ENCODE measurements around the gene CNTN4.
"Not testable (repeated sequence)": the region's sequence is repeated elsewhere in the genome, so short reads cannot be mapped to it uniquely, and the experiment has no call there.

The CNTN4 gene

DNA sequence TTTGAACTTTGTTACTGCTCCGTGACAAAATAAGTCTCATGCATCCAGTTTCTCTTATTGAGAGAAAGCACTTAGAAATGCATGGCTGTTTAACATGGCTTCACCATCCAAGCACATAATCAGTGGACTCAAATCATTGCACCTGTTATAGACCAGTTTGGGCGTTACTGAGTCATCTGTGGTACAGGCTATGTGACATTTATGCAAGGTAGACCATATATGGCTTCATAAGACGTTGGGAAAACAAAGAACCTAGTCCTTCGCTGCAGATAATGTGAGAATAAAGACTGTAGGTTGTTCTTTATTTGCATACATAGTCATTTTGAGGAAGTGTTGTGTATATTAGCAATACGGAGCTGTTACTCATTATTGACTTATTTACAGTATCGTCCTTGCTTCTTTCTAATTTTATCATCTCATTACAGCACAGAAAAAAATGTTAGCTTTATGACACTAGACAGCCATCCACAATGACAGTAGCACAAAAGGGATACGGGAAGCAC, 636.8 kb downstream of the CNTN4 start:
- Histone ChIP-seq H3K4me3 (no peak overlapping the region), H3K27ac (no peak overlapping the region)

- Histone ChIP-seq H3K4me3 (no peak overlapping the region), H3K27ac (no peak overlapping the region)
These were observed 642.9 kb downstream of the CNTN4 start for GRCh38 chr3:2741516-2741915.

GRCh38 chr3:2765002-2765579, 666.4 kb downstream of the CNTN4 start:
- Histone ChIP-seq H3K27ac (no peak overlapping the region), H3K4me3 (no peak overlapping the region)

GRCh38 chr3:2770451-2770850, 671.8 kb downstream of the CNTN4 start:
- no peak overlapping the region for H3K27ac ChIP-seq
- no peak overlapping the region for H3K4me3 ChIP-seq

- H3K27ac ChIP-seq = no peak overlapping the region
- no peak overlapping the region for H3K4me3 ChIP-seq
These were observed 672.5 kb downstream of the CNTN4 start for GRCh38 chr3:2771193-2771592.

- H3K4me3 ChIP-seq = no peak overlapping the region
- H3K27ac ChIP-seq = no peak overlapping the region
These were observed 673.1 kb downstream of the CNTN4 start for GRCh38 chr3:2771741-2772140.

DNA sequence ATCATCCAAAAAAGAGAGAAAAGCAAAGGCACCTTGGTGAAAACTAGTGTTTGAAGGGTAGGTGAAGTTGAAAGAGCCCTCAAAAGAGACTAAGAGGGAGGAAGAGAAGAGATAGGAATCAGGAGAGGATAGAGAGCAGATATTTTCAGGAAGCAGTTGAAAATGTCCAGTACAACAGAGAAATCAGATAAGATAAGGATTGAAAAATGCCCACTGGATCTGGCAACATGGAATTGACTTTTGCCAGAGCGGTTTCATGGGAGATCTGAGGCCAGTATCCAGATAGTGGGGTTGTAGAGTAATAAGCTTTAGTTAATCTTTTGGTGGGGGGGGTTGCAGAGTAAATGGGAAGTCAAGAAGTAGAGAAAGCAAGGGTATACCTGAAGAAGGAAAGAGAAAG, 674.1 kb downstream of the CNTN4 start:
- no peak overlapping the region for H3K27ac ChIP-seq

GRCh38 chr3:2774481-2775249, 676.0 kb downstream of the CNTN4 start:
- Histone ChIP-seq H3K4me3 (no peak overlapping the region), H3K27ac (no peak overlapping the region)

More for the DNA sequence above, 674.1 kb downstream of the CNTN4 start:
- no peak overlapping the region for H3K4me3 ChIP-seq

DNA sequence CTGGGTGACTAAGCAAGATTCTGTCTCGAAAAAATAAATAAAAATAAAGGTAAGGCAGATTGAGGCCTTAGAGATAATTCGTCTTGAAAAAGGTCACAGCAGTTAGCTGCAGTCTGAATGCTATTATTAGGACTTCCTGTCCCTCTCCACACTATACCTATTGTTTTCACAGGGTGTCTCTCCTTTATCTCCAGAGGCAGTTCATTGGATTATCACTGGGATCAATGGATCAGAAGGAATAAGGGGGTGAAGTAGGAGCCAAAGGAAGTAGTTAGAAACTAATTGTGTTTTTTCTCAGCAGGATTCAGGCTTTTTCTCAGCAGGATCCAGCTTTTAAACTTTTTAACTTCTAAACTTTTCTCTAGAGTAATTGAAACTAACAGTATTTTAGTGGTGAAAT, 684.6 kb downstream of the CNTN4 start:
- H3K27ac ChIP-seq = no peak overlapping the region
- H3K4me3 ChIP-seq = no peak overlapping the region

DNA sequence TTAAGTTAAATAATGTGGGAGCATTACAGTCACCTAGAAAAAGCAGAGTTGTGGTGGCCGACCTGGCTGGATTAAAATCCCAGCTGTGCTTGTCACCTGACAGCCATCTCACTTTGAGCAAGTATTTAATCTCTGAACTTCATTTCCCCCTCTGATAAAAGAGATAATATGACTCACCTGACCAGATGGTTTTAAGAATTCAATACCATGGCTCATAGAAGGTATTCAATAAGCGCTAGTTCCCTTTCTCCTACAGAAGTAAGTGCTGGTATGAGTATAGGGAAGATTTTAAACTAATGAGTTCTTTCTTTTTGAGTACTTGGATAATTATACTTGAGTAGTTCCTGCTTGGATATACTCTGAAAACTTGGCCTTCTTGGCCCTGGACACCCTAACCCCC, 686.0 kb downstream of the CNTN4 start:
- no peak overlapping the region for H3K4me3 ChIP-seq
- no peak overlapping the region for H3K27ac ChIP-seq

GRCh38 chr3:2790266-2790815, 691.7 kb downstream of the CNTN4 start:
- Histone ChIP-seq H3K4me3 (no peak overlapping the region), H3K27ac (no peak overlapping the region)

- Histone ChIP-seq H3K27ac (no peak overlapping the region), H3K4me3 (no peak overlapping the region)
These were observed 693.8 kb downstream of the CNTN4 start for GRCh38 chr3:2792432-2792831.

- H3K4me3 ChIP-seq = no peak overlapping the region
- no peak overlapping the region for H3K27ac ChIP-seq
These were observed 695.3 kb downstream of the CNTN4 start for GRCh38 chr3:2793987-2794386.

DNA sequence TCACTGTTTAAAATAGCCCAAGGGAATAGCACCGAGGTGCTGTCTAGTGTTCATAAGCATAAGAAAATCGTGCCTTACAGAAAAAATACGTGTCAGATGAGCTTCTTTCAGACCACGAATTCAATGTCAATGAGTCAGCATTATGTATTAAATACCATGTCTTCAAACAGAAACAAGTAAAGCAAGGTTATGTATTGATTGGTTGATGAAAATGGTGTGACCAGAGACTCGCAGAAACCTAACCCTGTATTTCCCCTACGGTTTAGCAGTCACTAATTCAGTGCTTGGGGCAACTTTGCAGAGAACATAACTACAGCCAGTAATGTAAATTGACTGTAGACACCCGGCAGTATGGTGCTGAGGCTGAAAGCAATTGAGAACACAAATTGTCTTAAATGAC, 703.8 kb downstream of the CNTN4 start:
- H3K27ac ChIP-seq = no peak overlapping the region
- no peak overlapping the region for H3K4me3 ChIP-seq

DNA sequence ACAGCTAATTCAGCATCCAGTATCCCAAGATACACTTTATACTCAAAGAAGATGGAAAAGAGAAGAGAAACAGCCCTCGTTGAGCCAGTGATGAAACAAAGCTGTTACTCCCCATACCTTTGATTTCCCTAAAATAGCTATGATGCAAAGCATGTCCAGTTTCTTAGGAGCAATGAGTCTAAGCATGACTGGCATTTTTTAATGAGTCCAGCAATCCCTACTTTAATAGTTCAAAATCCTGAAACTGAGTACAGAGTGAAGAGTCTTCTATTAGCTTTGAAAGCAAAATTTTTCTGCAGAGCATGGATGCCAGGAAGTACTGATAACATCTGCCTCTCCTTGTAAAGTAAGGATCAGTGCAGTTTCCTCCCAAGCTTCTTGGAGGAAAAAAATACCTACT, 708.8 kb downstream of the CNTN4 start:
- H3K4me3 ChIP-seq = no peak overlapping the region

DNA sequence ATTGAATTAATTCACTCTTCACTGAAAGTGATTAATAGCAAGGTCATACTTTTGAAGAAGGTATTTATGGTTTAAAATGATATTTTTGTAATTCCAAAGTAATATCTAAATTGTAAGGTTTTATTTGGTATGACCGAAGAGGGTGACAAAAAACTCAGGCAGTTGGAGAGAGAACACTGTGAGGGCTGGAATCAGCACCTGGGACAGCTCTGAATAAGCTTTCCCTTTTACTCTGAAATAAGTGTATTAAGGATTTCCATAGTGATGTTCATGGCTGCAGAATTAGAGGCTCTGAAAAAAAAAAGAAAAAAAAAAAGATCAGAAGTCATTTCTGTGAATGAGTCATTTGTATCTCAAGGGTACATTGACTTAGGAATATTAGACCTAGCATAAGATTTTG, 712.1 kb downstream of the CNTN4 start:
- Histone ChIP-seq H3K27ac (no peak overlapping the region), H3K4me3 (no peak overlapping the region)

More for the DNA sequence above, 708.8 kb downstream of the CNTN4 start:
- H3K27ac ChIP-seq = no peak overlapping the region

DNA sequence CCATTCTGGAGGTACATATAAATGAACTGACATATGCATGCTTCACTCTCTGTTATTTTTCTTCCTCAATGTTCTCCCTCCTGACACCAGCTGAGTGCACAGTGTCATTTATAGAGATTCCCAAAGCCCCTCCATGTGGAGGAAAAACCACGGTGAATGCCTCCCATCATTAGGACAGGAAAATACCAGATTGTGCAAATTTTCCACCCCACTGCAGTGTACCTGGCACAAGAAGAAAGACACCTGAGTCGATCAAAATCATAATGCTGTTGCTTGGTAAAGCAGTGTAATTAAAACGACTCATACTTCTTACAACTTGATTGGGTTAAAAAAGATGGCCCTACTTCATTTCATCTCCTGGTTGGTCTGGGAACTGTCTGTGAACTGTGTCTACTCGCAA, 720.9 kb downstream of the CNTN4 start:
- Histone ChIP-seq H3K4me3 (no peak overlapping the region), H3K27ac (no peak overlapping the region)

DNA sequence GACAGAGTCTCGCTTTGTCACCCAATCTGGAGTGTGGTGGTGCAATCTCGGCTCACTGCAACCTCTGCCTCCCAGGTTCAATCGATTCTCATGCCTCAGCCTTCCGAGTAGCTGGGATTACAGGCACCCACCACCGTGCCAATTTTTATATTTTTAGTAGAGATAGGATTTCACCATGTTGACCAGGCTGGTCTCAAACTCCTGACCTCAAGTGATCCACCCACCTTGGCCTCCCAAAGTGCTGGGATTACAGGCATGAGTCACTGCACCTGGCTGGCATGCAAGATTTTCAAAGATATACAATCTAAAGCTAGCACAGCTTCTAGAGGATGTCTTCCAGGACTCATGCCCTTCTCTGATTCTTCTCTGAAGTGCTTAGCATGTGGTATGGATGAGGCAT, 722.3 kb downstream of the CNTN4 start:
- not testable (repeated sequence) for H3K27ac ChIP-seq, H3K4me3 ChIP-seq

GRCh38 chr3:2822611-2823010, 723.9 kb downstream of the CNTN4 start:
- Histone ChIP-seq H3K4me3 (no peak overlapping the region), H3K27ac (no peak overlapping the region)

- H3K4me3 ChIP-seq = no peak overlapping the region
- no peak overlapping the region for H3K27ac ChIP-seq
These were observed 724.4 kb downstream of the CNTN4 start for GRCh38 chr3:2823031-2823430.
